HepG2 (cell line): ENCODE data around the gene UGT8. TPM values are rescaled to one million over a fixed set of nuclear protein-coding genes. Genes with fewer than 3 reads are reported as not detected.

Source experiments
- ATAC-seq: fragments of 200-7000 bp; cut with Tn5 transposase; 3 replicates; pipeline ENCODE4 v1.9.1; 2020; ENCODE audit warnings: mild to moderate bottlenecking, moderate library complexity
- BruUV-seq: library from RNA; stranded (reverse); fragments of 400-500 nt; replicated peaks from 2 replicates; lab custom pipeline; 2021; lab: Mats Ljungman, UMichigan
- CTCF ChIA-PET: fragments of 300-600 bp; formaldehyde crosslinking; extraction: SDS; loops from one replicate; lab custom pipeline; 2021; ENCODE audit warnings: low total read pairs, inconsistent platforms, low intra/inter-chr PET ratio; lab: Yijun Ruan, JAX
- POLR2A ChIA-PET: fragments of 350-600 bp; sonication (Branson Sonifier 250); formaldehyde crosslinking; loops from one replicate; lab custom pipeline; 2020; ENCODE audit warnings: antibody characterized with exemption, inconsistent platforms; lab: Yijun Ruan, JAX
- DNase-seq: peaks from one replicate; pipeline ENCODE4 v3.0.0-alpha.2; 2015; ENCODE audit warnings: low spot score
- FAIRE-seq: peaks from 3 replicates; lab custom pipeline; 2011; peaks lifted over from hg19 to GRCh38; lab: Jason Lieb, UNC
- H2AFZ ChIP-seq: one replicate; pipeline ENCODE4 v1.6.1; 2011; ENCODE audit warnings: low read length, inconsistent platforms
- H3K27ac ChIP-seq: fragments of 300-600 bp; 3 replicates; pipeline ENCODE4 v1.8.0; 2011; ENCODE audit warnings: mixed run types, mild to moderate bottlenecking, mixed read lengths, low read length, inconsistent platforms; ENCODE audit not compliant: insufficient read depth; ENCODE audit errors: extremely low read length
- H3K27me3 ChIP-seq, 2 experiments: fragments of 200-600 bp in 1 of 2; 2 replicates in 1 of 2; 3 replicates in 1 of 2; pipeline versions ENCODE4 v1.6.0 to v1.8.0; 2011; ENCODE audit warnings: low read length in 2 of 2, mild to moderate bottlenecking in 2 of 2, moderate library complexity in 2 of 2, inconsistent platforms in 1 of 2; ENCODE audit not compliant: insufficient read depth in 2 of 2, control insufficient read depth in 1 of 2
- H3K36me3 ChIP-seq, 2 experiments: fragments of 200-600 bp in 1 of 2; replicated peaks in 1 of 2; 2 replicates in 1 of 2; 3 replicates in 1 of 2; pipeline versions ENCODE4 v1.5.1 to v1.8.0; 2011; ENCODE audit warnings: low read length in 2 of 2, inconsistent platforms in 1 of 2; ENCODE audit not compliant: insufficient read depth in 2 of 2, control insufficient read depth in 1 of 2
- H3K4me1 ChIP-seq: 2 replicates; pipeline ENCODE4 v1.5.1; 2012; ENCODE audit warnings: low read length, inconsistent platforms; ENCODE audit not compliant: insufficient read depth
- H3K4me2 ChIP-seq: 2 replicates; pipeline ENCODE4 v1.6.0; 2011; ENCODE audit warnings: low read depth, low read length, inconsistent platforms
- H3K4me3 ChIP-seq, 3 experiments: fragments of 200-600 bp in 1 of 3; sonication (generic), shearing (Covaris generic) in 1 of 3; replicated peaks in 1 of 3; 2 replicates each; pipeline ENCODE4 v1.5.1; 2011 to 2016; ENCODE audit warnings: low read length in 3 of 3, inconsistent platforms in 2 of 3, low read depth in 2 of 3, mild to moderate bottlenecking in 2 of 3, control low read depth in 1 of 3, mixed read lengths in 1 of 3; ENCODE audit not compliant: insufficient read depth in 1 of 3
- H3K79me2 ChIP-seq: one replicate; pipeline ENCODE4 v1.6.1; 2011; ENCODE audit warnings: low read length, inconsistent platforms; ENCODE audit not compliant: insufficient read depth
- H3K9ac ChIP-seq: 2 replicates; pipeline ENCODE4 v1.6.0; 2011; ENCODE audit warnings: mild to moderate bottlenecking, low read depth, low read length, inconsistent platforms; ENCODE audit not compliant: insufficient read depth
- H3K9me3 ChIP-seq: 2 replicates; pipeline ENCODE4 v1.5.1; 2012; ENCODE audit warnings: mild to moderate bottlenecking, low read length
- H4K20me1 ChIP-seq: 2 replicates; pipeline ENCODE4 v1.6.0; 2011; ENCODE audit warnings: inconsistent platforms, mild to moderate bottlenecking, low read length, moderate library complexity; ENCODE audit not compliant: insufficient read depth
- HMGXB4 ChIP-seq, 2 experiments: sonication (generic) in 1 of 2; formaldehyde crosslinking in 1 of 2; IDR thresholded peaks; 2 replicates each; pipeline versions ENCODE4 v1.4.0 to v1.6.1; 2018 to 2020; ENCODE audit warnings: missing genetic modification reagents in 2 of 2, borderline replicate concordance in 1 of 2, low read depth in 1 of 2, mild to moderate bottlenecking in 1 of 2, missing biosample characterization in 1 of 2
- MLXIP ChIP-seq: sonication (generic); formaldehyde crosslinking; IDR thresholded peaks from 2 replicates; pipeline ENCODE4 v1.9.0; 2021; ENCODE audit warnings: missing genetic modification reagents, borderline replicate concordance
- ZNF12 ChIP-seq: sonication (generic); formaldehyde crosslinking; IDR thresholded peaks from 2 replicates; pipeline ENCODE4 v1.5.0; 2020; ENCODE audit warnings: missing genetic modification reagents
- WGBS: methylation state at CpG from one replicate; pipeline ENCODE4 v1.1.6; 2017; ENCODE audit warnings: low lambda C conversion rate; 5-methylcytosine and 5-hydroxymethylcytosine counted together
- in situ Hi-C: cut with HindIII; loops from 2 replicates; pipeline ENCODE4 v1.10.0; 2017; ENCODE audit warnings: low pct_unique_long_range_greater_than_20kb; ENCODE audit not compliant: extremely low pct_ligation_motif_present
- intact Hi-C: fragments of 100-400 bp; cut with micrococcal nuclease; formaldehyde crosslinking; loops from one replicate; pipeline ENCODE4 v1.10.0; 2022; ENCODE audit not compliant: unreplicated experiment
- polyA plus RNA-seq, 8 experiments: library from polyadenylated mRNA; depleted of rRNA in 3 of 8; stranded (reverse) in 7 of 8; unstranded in 1 of 8; fragments of >200 nt; fragmentation: Illumina TruSeq in 4 of 8; extraction: Trizol in 4 of 8; gene quantifications; 2 replicates each; pipeline versions ENCODE4 v1.2.1 to v1.2.3, GENCODE V29; 2011 to 2016; ENCODE audit warnings: low read depth in 4 of 8, missing spikeins in 1 of 8, mixed read lengths in 1 of 8; ENCODE audit not compliant: insufficient read depth in 1 of 8
- total RNA-seq, 5 experiments: library from RNA; depleted of rRNA; stranded (reverse); fragments of >200 nt; fragmentation: Illumina TruSeq; extraction: Trizol; gene quantifications; 2 replicates each; pipeline ENCODE4 v1.2.3, GENCODE V29; 2016; ENCODE audit warnings: low read depth in 1 of 5

The UGT8 gene
- total and polyA plus RNA-seq, 2 of the 13 experiments (the other 11 are each of a cell fraction or from before 2014, with no cell fraction given) = not detected

GRCh38 chr4:114582621-114583020, 16.0 kb upstream of the UGT8 start:
- BruUV-seq = no TSS peak
- WGBS = 15% methylated on average over 1 of the region's 1 CpG

More at GRCh38 chr4:114582621-114583020, 16.0 kb upstream of the UGT8 start:
- no peak for TF ChIP-seq ZNF12 (CRISPR knock-in tag)
- TF ChIP-seq HMGXB4 (CRISPR knock-in tag; IDR thresholded peaks at IDR 0.05; ENCODE audit: borderline replicate concordance in 1 of 2, low read depth in 1 of 2) = no peak
- no peak for TF ChIP-seq MLXIP (CRISPR knock-in tag)
- CTCF ChIA-PET = no interaction called here
- FAIRE-seq (no peak), DNase-seq (no peak), ATAC-seq (no peak)
- H4K20me1 ChIP-seq = no peaks in the 10 kb centered on the region
- H3K27ac ChIP-seq = no peak overlapping the region
- H3K4me3 ChIP-seq = no peak overlapping the region
- no peaks in the 10 kb centered on the region for H3K27me3 ChIP-seq
- no peak overlapping the region for H2AFZ ChIP-seq
- in situ Hi-C loops = no loop called here
- peaks cover 16% of the 10 kb centered on the region for H3K9me3 ChIP-seq
- no peak overlapping the region for H3K9ac ChIP-seq
- POLR2A ChIA-PET = no interaction called here
- no peaks in the 10 kb centered on the region for H3K4me1 ChIP-seq
- intact Hi-C loops = no loop called here
- no peaks in the 10 kb centered on the region for H3K36me3 ChIP-seq
- no peak overlapping the region for H3K4me2 ChIP-seq
- no peaks in the 10 kb centered on the region for H3K79me2 ChIP-seq
